Measurements from ENCODE around the gene PSMF1. TPM values are rescaled to one million over a fixed set of nuclear protein-coding genes. Genes with fewer than 3 reads are reported as not detected.

PSMF1 gene
- total and polyA plus RNA-seq, 4 donors = 43.6 to 126 (median 83.8) TPM

DNA sequence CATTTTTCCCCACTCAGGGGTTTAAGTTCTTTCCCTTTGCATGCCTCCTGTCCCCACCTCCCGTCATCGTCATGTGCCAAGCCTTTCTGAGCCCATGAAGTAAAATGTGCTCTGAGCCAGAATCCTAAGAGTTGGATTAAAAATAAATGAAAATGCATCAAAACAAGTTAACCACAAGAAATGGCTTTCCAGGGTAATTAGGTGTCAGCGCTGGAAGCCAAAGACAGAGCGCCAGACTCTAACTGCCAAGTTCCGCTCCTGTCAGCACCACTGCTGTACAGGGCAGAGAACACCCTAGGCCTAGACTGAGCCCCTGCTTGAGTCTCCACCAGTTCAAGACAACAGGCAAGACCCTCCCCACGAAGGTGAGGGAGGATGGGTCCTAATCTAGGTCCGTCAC is 79.4 kb downstream of the PSMF1 start:
- 89% methylated on average over 7 of the region's 7 CpGs for WGBS
- H3K36me3 ChIP-seq (ENCODE audit: control insufficient read depth in 4 of 4, insufficient read depth in 3 of 4, low read depth in 1 of 4, low read length in 3 of 4) = no peaks in the 10 kb centered on the region
- no peaks in the 10 kb centered on the region for H3K27me3 ChIP-seq (ENCODE audit: control insufficient read depth in 4 of 4, insufficient read depth in 4 of 4, low read length in 3 of 4)
- TF ChIP-seq, protein P1, sequence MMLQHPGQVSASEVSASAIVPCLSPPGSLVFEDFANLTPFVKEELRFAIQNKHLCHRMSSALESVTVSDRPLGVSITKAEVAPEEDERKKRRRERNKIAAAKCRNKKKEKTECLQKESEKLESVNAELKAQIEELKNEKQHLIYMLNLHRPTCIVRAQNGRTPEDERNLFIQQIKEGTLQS (IDR thresholded peaks at IDR 0.05) = no peak
- no peak for TF ChIP-seq GABPA (IDR thresholded peaks at IDR 0.05 in 1 of 2, conservative IDR thresholded peaks at IDR 0.05 in 1 of 2)
- no peak for TF ChIP-seq YY1 (IDR thresholded peaks at IDR 0.05)
- TF ChIP-seq, protein P2, sequence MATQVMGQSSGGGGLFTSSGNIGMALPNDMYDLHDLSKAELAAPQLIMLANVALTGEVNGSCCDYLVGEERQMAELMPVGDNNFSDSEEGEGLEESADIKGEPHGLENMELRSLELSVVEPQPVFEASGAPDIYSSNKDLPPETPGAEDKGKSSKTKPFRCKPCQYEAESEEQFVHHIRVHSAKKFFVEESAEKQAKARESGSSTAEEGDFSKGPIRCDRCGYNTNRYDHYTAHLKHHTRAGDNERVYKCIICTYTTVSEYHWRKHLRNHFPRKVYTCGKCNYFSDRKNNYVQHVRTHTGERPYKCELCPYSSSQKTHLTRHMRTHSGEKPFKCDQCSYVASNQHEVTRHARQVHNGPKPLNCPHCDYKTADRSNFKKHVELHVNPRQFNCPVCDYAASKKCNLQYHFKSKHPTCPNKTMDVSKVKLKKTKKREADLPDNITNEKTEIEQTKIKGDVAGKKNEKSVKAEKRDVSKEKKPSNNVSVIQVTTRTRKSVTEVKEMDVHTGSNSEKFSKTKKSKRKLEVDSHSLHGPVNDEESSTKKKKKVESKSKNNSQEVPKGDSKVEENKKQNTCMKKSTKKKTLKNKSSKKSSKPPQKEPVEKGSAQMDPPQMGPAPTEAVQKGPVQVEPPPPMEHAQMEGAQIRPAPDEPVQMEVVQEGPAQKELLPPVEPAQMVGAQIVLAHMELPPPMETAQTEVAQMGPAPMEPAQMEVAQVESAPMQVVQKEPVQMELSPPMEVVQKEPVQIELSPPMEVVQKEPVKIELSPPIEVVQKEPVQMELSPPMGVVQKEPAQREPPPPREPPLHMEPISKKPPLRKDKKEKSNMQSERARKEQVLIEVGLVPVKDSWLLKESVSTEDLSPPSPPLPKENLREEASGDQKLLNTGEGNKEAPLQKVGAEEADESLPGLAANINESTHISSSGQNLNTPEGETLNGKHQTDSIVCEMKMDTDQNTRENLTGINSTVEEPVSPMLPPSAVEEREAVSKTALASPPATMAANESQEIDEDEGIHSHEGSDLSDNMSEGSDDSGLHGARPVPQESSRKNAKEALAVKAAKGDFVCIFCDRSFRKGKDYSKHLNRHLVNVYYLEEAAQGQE (IDR thresholded peaks at IDR 0.05) = no peak
- no peak for TF ChIP-seq RAD21 (IDR thresholded peaks at IDR 0.05)
- TF ChIP-seq, protein P3, sequence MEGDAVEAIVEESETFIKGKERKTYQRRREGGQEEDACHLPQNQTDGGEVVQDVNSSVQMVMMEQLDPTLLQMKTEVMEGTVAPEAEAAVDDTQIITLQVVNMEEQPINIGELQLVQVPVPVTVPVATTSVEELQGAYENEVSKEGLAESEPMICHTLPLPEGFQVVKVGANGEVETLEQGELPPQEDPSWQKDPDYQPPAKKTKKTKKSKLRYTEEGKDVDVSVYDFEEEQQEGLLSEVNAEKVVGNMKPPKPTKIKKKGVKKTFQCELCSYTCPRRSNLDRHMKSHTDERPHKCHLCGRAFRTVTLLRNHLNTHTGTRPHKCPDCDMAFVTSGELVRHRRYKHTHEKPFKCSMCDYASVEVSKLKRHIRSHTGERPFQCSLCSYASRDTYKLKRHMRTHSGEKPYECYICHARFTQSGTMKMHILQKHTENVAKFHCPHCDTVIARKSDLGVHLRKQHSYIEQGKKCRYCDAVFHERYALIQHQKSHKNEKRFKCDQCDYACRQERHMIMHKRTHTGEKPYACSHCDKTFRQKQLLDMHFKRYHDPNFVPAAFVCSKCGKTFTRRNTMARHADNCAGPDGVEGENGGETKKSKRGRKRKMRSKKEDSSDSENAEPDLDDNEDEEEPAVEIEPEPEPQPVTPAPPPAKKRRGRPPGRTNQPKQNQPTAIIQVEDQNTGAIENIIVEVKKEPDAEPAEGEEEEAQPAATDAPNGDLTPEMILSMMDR (IDR thresholded peaks at IDR 0.05; ENCODE audit: low read depth, low read length, missing input control) = no peak
- no peak for TF ChIP-seq JUND (IDR thresholded peaks at IDR 0.05)
- TF ChIP-seq FOXA2 (IDR thresholded peaks at IDR 0.05) = no peak
- TF ChIP-seq, protein P4, sequence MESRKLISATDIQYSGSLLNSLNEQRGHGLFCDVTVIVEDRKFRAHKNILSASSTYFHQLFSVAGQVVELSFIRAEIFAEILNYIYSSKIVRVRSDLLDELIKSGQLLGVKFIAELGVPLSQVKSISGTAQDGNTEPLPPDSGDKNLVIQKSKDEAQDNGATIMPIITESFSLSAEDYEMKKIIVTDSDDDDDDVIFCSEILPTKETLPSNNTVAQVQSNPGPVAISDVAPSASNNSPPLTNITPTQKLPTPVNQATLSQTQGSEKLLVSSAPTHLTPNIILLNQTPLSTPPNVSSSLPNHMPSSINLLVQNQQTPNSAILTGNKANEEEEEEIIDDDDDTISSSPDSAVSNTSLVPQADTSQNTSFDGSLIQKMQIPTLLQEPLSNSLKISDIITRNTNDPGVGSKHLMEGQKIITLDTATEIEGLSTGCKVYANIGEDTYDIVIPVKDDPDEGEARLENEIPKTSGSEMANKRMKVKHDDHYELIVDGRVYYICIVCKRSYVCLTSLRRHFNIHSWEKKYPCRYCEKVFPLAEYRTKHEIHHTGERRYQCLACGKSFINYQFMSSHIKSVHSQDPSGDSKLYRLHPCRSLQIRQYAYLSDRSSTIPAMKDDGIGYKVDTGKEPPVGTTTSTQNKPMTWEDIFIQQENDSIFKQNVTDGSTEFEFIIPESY (IDR thresholded peaks at IDR 0.05) = no peak
- TF ChIP-seq HNF4A (conservative IDR thresholded peaks at IDR 0.05) = no peak
- TF ChIP-seq, protein P5, sequence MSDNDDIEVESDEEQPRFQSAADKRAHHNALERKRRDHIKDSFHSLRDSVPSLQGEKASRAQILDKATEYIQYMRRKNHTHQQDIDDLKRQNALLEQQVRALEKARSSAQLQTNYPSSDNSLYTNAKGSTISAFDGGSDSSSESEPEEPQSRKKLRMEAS (IDR thresholded peaks at IDR 0.05) = no peak
- no peak for TF ChIP-seq HNF4G (IDR thresholded peaks at IDR 0.05)
- peaks cover 2 to 9% (median 6%) of the 10 kb centered on the region in 4 donors for H3K4me1 ChIP-seq (ENCODE audit: control insufficient read depth in 4 of 4, insufficient read depth in 4 of 4, low read length in 3 of 4)
- no peak overlapping the region for H3K27ac ChIP-seq (ENCODE audit: low read depth in 1 of 2, low read length in 2 of 2)
- no peak overlapping the region for H3K9ac ChIP-seq (ENCODE audit: low read depth in 1 of 2, low read length in 2 of 2)
- no peak for DNase-seq (ENCODE audit: low spot score)
- no peak overlapping the region for H3K4me3 ChIP-seq (ENCODE audit: low read depth in 1 of 3, low read length in 3 of 3)
- no peaks in the 10 kb centered on the region for H3K9me3 ChIP-seq (ENCODE audit: control insufficient read depth in 4 of 4, low read length in 3 of 4)

DNA sequence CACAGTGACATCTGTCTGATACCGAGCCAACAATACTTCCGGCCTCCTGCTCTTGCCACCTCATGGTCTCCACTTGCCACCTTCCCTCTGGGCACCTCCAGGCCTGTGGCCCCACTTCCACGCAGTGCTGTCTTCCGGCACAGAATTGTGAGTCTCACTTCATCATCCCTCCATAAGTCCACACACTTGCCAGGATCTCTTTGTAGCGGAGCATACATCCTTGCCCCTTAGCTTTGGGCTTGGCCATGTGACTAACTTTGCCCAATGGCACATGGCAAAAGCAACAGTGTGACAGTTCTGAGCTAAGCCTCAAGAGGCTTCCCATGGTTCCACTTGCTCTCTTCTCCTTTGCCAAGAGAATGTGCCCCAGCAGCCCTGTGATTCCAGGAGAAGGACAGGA is 80.3 kb downstream of the PSMF1 start:
- 96% methylated on average over 5 of the region's 5 CpGs for WGBS
- H3K4me3 ChIP-seq (ENCODE audit: low read depth in 1 of 3, low read length in 3 of 3) = no peak overlapping the region
- no peak overlapping the region for H3K27ac ChIP-seq (ENCODE audit: low read depth in 1 of 2, low read length in 2 of 2)
- peaks cover 0 to 3% (median 2%) of the 10 kb centered on the region in 4 donors for H3K4me1 ChIP-seq (ENCODE audit: control insufficient read depth in 4 of 4, insufficient read depth in 4 of 4, low read length in 3 of 4)
- H3K36me3 ChIP-seq (ENCODE audit: control insufficient read depth in 4 of 4, insufficient read depth in 3 of 4, low read depth in 1 of 4, low read length in 3 of 4) = no peaks in the 10 kb centered on the region
- no peak for DNase-seq (ENCODE audit: low spot score)
- no peak overlapping the region for H3K9ac ChIP-seq (ENCODE audit: low read depth in 1 of 2, low read length in 2 of 2)
- no peaks in the 10 kb centered on the region for H3K27me3 ChIP-seq (ENCODE audit: control insufficient read depth in 4 of 4, insufficient read depth in 4 of 4, low read length in 3 of 4)
- no peaks in the 10 kb centered on the region for H3K9me3 ChIP-seq (ENCODE audit: control insufficient read depth in 4 of 4, low read length in 3 of 4)
- TF ChIP-seq, protein P3 (IDR thresholded peaks at IDR 0.05; ENCODE audit: low read depth, low read length, missing input control) = no peak
- TF ChIP-seq RXRA (IDR thresholded peaks at IDR 0.05) (no peak), YY1 (IDR thresholded peaks at IDR 0.05) (no peak), FOXA2 (IDR thresholded peaks at IDR 0.05) (no peak), EGR1 (IDR thresholded peaks at IDR 0.05; ENCODE audit: low read depth in 2 of 2) (no peak), GABPA (IDR thresholded peaks at IDR 0.05 in 1 of 2, conservative IDR thresholded peaks at IDR 0.05 in 1 of 2) (no peak), NR2F2 (IDR thresholded peaks at IDR 0.05) (no peak), HNF4A (conservative IDR thresholded peaks at IDR 0.05) (no peak)
- TF ChIP-seq, protein P4 (IDR thresholded peaks at IDR 0.05) = no peak
- TF ChIP-seq, protein P1 (IDR thresholded peaks at IDR 0.05) = no peak
- TF ChIP-seq, protein P5 (IDR thresholded peaks at IDR 0.05) = no peak
